Ovary (tissue), 3 donors: ENCODE measurements around the gene KCTD5.

Experiments
- CTCF ChIP-seq, 3 donors: fragments of 450-650 bp in 2 of 3; fragments of 200-600 bp in 1 of 3; IDR thresholded peaks; one replicate each; pipeline versions ENCODE4 v1.5.1 to v1.8.0; 2016 to 2022; ENCODE audit warnings: antibody characterized with exemption in 3 of 3, mild to moderate bottlenecking in 1 of 3
- POLR2A ChIP-seq: fragments of 450-650 bp; IDR thresholded peaks from one replicate; pipeline ENCODE4 v1.6.1; 2017; ENCODE audit warnings: antibody characterized with exemption, mild to moderate bottlenecking, moderate library complexity
- donor health status: DM: no; HTN: no; CAD: no.

GRCh38 chr16:2671741-2672140 lies 10.6 kb upstream of the KCTD5 start:
- TF ChIP-seq CTCF (IDR thresholded peaks at IDR 0.05) (no peak), POLR2A (no peak)
